ENCODE data around the gene TCF12.

GRCh38 chr15:57332326-57332725 lies 413.9 kb downstream of the TCF12 start:
- no peak for TF ChIP-seq CTCF (IDR thresholded peaks at IDR 0.05)
- TF ChIP-seq POLR2AphosphoS5 (IDR thresholded peaks at IDR 0.05; ENCODE audit: insufficient read depth in 1 of 2, low read depth in 1 of 2) = no peak
